ENCODE data around the gene ERCC8. TPM values are rescaled to one million over a fixed set of nuclear protein-coding genes. Genes with fewer than 3 reads are reported as not detected.

The ERCC8 gene
- total and polyA plus RNA-seq, 2 of the 13 experiments (the other 11 are each of a cell fraction or from before 2014, with no cell fraction given) = 24.4 to 35.2 TPM

GRCh38 chr5:60852317-60852716 lies 92.6 kb downstream of the ERCC8 start:
- DNase-seq (ENCODE audit: low spot score) = no peak
- H3K27me3 ChIP-seq (ENCODE audit: control insufficient read depth in 1 of 2, insufficient read depth in 2 of 2, low read length in 2 of 2) = no peaks in the 10 kb centered on the region; a peak in 1 of 5 replicates

GRCh38 chr5:60851626-60852025 lies 93.2 kb downstream of the ERCC8 start:
- H3K36me3 ChIP-seq (replicated peaks in 1 of 2; ENCODE audit: control insufficient read depth in 1 of 2, insufficient read depth in 2 of 2, low read length in 2 of 2) = no peaks in the 10 kb centered on the region
- in situ Hi-C loops (cut with HindIII; ENCODE audit: extremely low pct_ligation_motif_present, low pct_unique_long_range_greater_than_20kb) = no loop called here
- POLR2A ChIA-PET = no interaction called here

More at GRCh38 chr5:60852317-60852716, 92.6 kb downstream of the ERCC8 start:
- intact Hi-C loops (cut with micrococcal nuclease; ENCODE audit: unreplicated experiment) (no loop called here), in situ Hi-C loops (cut with HindIII; ENCODE audit: extremely low pct_ligation_motif_present, low pct_unique_long_range_greater_than_20kb) (no loop called here)
- no peaks in the 10 kb centered on the region for H4K20me1 ChIP-seq (ENCODE audit: insufficient read depth, low read length)
- no peak overlapping the region for H3K9ac ChIP-seq (ENCODE audit: insufficient read depth, low read depth, low read length)
- no peak overlapping the region for H3K27ac ChIP-seq (ENCODE audit: extremely low read length, insufficient read depth, low read length)
- H3K9me3 ChIP-seq (ENCODE audit: low read length) = no peaks in the 10 kb centered on the region
- no peaks in the 10 kb centered on the region for H3K4me1 ChIP-seq (ENCODE audit: insufficient read depth, low read length)
- FAIRE-seq = no peak
- BruUV-seq (replicated peaks) = no TSS peak
- peak overlapping the region; percentile 0; the same call in 1 of the 2 replicates for H3K4me2 ChIP-seq (ENCODE audit: low read depth, low read length)
- ATAC-seq = no peak
- H3K4me3 ChIP-seq (replicated peaks in 1 of 3; ENCODE audit: insufficient read depth in 1 of 3, low read depth in 2 of 3, low read length in 3 of 3) = no peak overlapping the region
- no peak overlapping the region for H2AFZ ChIP-seq (ENCODE audit: low read length)
- TF ChIP-seq EHMT2 (IDR thresholded peaks at IDR 0.05; ENCODE audit: borderline replicate concordance, low read depth, low read length) (no peak), ZNF20 (CRISPR knock-in tag; IDR thresholded peaks at IDR 0.05) (no peak), MYNN (CRISPR knock-in tag; IDR thresholded peaks at IDR 0.05; ENCODE audit: low read depth) (no peak), IRF9 (CRISPR knock-in tag; IDR thresholded peaks at IDR 0.05; ENCODE audit: borderline replicate concordance) (no peak), ETV6 (CRISPR knock-in tag; conservative IDR thresholded peaks at IDR 0.05) (no peak), CC2D1A (CRISPR knock-in tag; IDR thresholded peaks at IDR 0.05) (no peak)
- H3K79me2 ChIP-seq (ENCODE audit: insufficient read depth, low read length) = no peaks in the 10 kb centered on the region
- ChIA-PET POLR2A (no interaction called here), CTCF (ENCODE audit: low intra/inter-chr PET ratio, low total read pairs) (no interaction called here)
- no peaks in the 10 kb centered on the region for H3K36me3 ChIP-seq (replicated peaks in 1 of 2; ENCODE audit: control insufficient read depth in 1 of 2, insufficient read depth in 2 of 2, low read length in 2 of 2)
- 0% methylated on average over 2 of the region's 2 CpGs for WGBS (ENCODE audit: low lambda C conversion rate)

More at GRCh38 chr5:60851626-60852025, 93.2 kb downstream of the ERCC8 start:
- DNase-seq (ENCODE audit: low spot score) (no peak), ATAC-seq (no peak), FAIRE-seq (no peak)
- no peak overlapping the region for H3K4me3 ChIP-seq (replicated peaks in 1 of 3; ENCODE audit: insufficient read depth in 1 of 3, low read depth in 2 of 3, low read length in 3 of 3)
- no peak overlapping the region for H2AFZ ChIP-seq (ENCODE audit: low read length)
- H3K27ac ChIP-seq (ENCODE audit: extremely low read length, insufficient read depth, low read length) = no peak overlapping the region
- no peaks in the 10 kb centered on the region for H3K4me1 ChIP-seq (ENCODE audit: insufficient read depth, low read length)
- H3K79me2 ChIP-seq (ENCODE audit: insufficient read depth, low read length) = no peaks in the 10 kb centered on the region
- H3K9me3 ChIP-seq (ENCODE audit: low read length) = no peaks in the 10 kb centered on the region
- CTCF ChIA-PET (ENCODE audit: low intra/inter-chr PET ratio, low total read pairs) = no interaction called here
- TF ChIP-seq SIN3A (IDR thresholded peaks at IDR 0.05; ENCODE audit: borderline replicate concordance, low read depth, low read length) (no peak), SALL2 (CRISPR knock-in tag; IDR thresholded peaks at IDR 0.05) (no peak)
- no peaks in the 10 kb centered on the region; a peak in 2 of 5 replicates for H3K27me3 ChIP-seq (ENCODE audit: control insufficient read depth in 1 of 2, insufficient read depth in 2 of 2, low read length in 2 of 2)
- H3K4me2 ChIP-seq (ENCODE audit: low read depth, low read length) = no peak overlapping the region
- no peak overlapping the region for H3K9ac ChIP-seq (ENCODE audit: insufficient read depth, low read depth, low read length)
- no peaks in the 10 kb centered on the region for H4K20me1 ChIP-seq (ENCODE audit: insufficient read depth, low read length)
- intact Hi-C loops (cut with micrococcal nuclease; ENCODE audit: unreplicated experiment) = no loop called here
- no TSS peak for BruUV-seq (replicated peaks)
